Measurements from ENCODE around the gene GMCL2. TPM values are rescaled to one million over a fixed set of nuclear protein-coding genes. Genes with fewer than 3 reads are reported as not detected.

GMCL2 gene
- total RNA-seq, 2 donors from 2014 or later = 2.8 TPM; not detected in 1

DNA sequence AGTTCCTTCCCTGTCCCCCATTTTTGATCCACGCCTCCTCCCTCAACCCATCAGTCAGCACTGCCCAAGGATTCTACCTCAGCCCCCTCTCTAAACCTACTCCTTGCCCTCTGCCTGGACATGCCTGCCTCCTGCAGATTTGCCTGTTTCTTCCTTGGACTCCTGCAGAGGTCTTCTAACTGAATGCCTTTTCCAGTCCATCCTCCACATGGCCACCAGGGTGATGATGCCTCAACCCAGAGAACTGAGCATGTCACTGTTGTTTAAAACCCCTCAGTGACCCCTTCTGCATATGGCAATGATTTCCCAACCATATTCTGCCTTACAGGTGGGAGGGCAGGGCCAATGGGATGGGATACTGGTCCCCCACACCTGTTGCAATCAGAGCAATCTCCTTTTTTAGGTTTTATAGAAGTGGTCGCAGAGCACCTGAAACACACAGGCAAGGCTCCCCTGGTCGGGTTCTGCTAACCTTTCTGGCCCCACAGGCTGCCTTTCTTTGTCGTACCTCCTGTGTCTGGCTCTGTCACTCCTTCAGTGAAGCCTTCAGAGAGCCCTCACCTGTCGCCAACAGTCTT lies 36.1 kb upstream of the GMCL2 start:
- DNase-seq (ENCODE audit: low spot score) = no peak
- WGBS = 69% methylated on average over 5 of the region's 5 CpGs
- Histone ChIP-seq H3K36me3 (peaks cover 0 to 6% of the 10 kb centered on the region in 2 donors), H3K4me3 (no peak overlapping the region), H3K27me3 (replicated peaks; ENCODE audit: insufficient read depth) (no peaks in the 10 kb centered on the region), H3K9me3 (no peaks in the 10 kb centered on the region), H3K27ac (no peak overlapping the region), H3K4me1 (replicated peaks) (no peaks in the 10 kb centered on the region)
- intact Hi-C loops (cut with DNase I) = no loop called here
- TF ChIP-seq POLR2AphosphoS5 (IDR thresholded peaks at IDR 0.05) = no peak
- no peak for TF ChIP-seq POLR2A (IDR thresholded peaks at IDR 0.05)
- TF ChIP-seq CTCF (IDR thresholded peaks at IDR 0.05) = no peak

DNA sequence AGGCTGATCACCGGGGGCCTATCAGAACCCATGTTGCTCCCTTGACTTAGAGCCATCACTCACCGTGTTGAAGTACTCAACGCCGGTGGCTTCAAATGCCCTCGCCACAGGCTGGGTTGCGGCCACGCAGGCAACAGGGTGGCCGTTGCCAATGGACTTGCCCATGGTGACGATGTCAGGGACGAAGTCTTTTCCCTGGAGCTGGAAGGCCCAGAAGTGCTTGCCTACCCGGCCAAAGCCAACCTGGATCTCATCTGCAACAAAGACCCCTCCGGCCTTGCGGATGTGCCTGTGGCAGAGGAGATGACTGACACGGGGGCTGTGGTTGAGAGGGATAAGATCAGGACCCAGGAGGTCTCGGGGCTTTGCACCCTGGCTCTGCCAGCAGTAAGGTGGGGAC lies 35.1 kb upstream of the GMCL2 start:
- Histone ChIP-seq H3K4me3 (no peak overlapping the region), H3K36me3 (peaks cover 0 to 1% of the 10 kb centered on the region in 2 donors), H3K4me1 (replicated peaks) (no peaks in the 10 kb centered on the region), H3K9me3 (no peaks in the 10 kb centered on the region), H3K27me3 (replicated peaks; ENCODE audit: insufficient read depth) (no peaks in the 10 kb centered on the region), H3K27ac (no peak overlapping the region)
- no peak for TF ChIP-seq POLR2A (IDR thresholded peaks at IDR 0.05)
- no peak for TF ChIP-seq POLR2AphosphoS5 (IDR thresholded peaks at IDR 0.05)
- no peak for TF ChIP-seq CTCF (IDR thresholded peaks at IDR 0.05)
- intact Hi-C loops (cut with DNase I) = no loop called here
- DNase-seq (ENCODE audit: low spot score) = no peak
- 92% methylated on average over 15 of the region's 15 CpGs for WGBS

DNA sequence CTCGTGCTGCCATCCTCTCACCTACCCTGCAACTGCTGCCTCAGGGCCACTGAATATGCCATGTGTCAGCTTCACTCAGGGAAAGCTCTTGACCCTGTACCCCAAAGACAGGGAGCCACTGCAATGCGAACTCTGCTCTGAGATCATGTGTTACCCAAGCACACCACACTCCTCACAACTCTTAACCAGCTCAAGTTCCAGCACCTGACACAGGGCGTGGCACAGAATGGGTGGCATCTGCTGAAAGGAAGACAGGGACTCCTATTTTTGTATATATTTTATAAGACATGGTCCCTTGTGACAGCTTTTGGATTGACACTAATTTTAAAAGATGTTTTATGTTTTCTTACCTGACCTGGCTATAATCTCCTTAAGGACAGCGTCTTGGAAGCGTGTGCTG lies 34.7 kb upstream of the GMCL2 start:
- TF ChIP-seq POLR2AphosphoS5 (IDR thresholded peaks at IDR 0.05) (no peak), POLR2A (IDR thresholded peaks at IDR 0.05) (no peak), CTCF (IDR thresholded peaks at IDR 0.05) (no peak)
- H3K27me3 ChIP-seq (replicated peaks; ENCODE audit: insufficient read depth) = no peaks in the 10 kb centered on the region
- intact Hi-C loops (cut with DNase I) = no loop called here
- H3K4me3 ChIP-seq = no peak overlapping the region
- no peaks in the 10 kb centered on the region for H3K9me3 ChIP-seq
- 95% methylated on average over 5 of the region's 5 CpGs for WGBS
- DNase-seq (ENCODE audit: low spot score) = no peak
- H3K4me1 ChIP-seq (replicated peaks) = no peaks in the 10 kb centered on the region
- no peak overlapping the region for H3K27ac ChIP-seq
- no peaks in the 10 kb centered on the region for H3K36me3 ChIP-seq

DNA sequence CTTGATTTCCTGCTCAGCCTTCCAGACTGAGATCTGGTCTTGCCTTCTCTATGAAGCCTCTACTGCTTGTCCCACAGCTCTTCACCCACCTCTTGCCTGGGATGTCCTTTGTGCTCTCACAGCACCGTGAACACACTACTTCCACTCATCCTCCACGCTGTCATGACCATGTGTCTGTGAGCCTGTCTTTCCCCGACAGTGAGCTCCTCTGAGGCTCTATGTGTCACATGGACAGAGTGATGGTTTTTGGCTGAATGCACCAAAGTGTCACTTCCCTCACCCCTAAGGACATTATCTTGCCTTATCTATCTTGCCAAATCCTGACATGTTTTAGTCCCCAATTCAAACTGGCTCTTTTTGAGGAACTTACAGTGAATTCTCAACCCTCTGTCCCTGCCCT lies 34.1 kb upstream of the GMCL2 start:
- H3K4me1 ChIP-seq (replicated peaks) = no peaks in the 10 kb centered on the region
- no peak overlapping the region for H3K4me3 ChIP-seq
- no peak for DNase-seq (ENCODE audit: low spot score)
- H3K27ac ChIP-seq = no peak overlapping the region
- no peaks in the 10 kb centered on the region for H3K9me3 ChIP-seq
- H3K27me3 ChIP-seq (replicated peaks; ENCODE audit: insufficient read depth) = no peaks in the 10 kb centered on the region
- no peaks in the 10 kb centered on the region for H3K36me3 ChIP-seq
- WGBS = 82% methylated on average over 3 of the region's 3 CpGs
- intact Hi-C loops (cut with DNase I) = no loop called here
- no peak for TF ChIP-seq POLR2A (IDR thresholded peaks at IDR 0.05)
- no peak for TF ChIP-seq CTCF (IDR thresholded peaks at IDR 0.05)
- TF ChIP-seq POLR2AphosphoS5 (IDR thresholded peaks at IDR 0.05) = no peak

DNA sequence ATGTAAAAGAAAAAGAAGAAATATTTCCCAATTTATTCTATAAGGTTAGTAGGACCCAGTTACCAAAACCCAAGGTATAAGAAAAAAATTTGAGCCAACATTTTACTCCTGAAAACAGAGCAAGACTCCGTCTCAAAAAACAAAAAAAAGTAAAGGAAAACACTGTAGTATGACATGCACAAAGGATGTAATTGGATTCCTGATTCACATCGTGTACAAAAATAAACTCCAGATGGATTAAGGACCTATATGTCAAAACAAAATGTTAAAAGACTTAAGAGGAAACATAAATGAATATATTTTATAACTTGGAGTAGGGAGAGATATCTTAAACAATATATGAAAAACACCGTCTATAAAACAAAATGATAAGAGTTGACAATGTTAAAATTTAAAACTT lies 31.7 kb upstream of the GMCL2 start:
- TF ChIP-seq POLR2A (IDR thresholded peaks at IDR 0.05) (no peak), POLR2AphosphoS5 (IDR thresholded peaks at IDR 0.05) (no peak), CTCF (IDR thresholded peaks at IDR 0.05) (no peak)
- 70% methylated on average over 3 of the region's 3 CpGs for WGBS
- H3K9me3 ChIP-seq = no peaks in the 10 kb centered on the region
- no peaks in the 10 kb centered on the region for H3K4me1 ChIP-seq (replicated peaks)
- H3K4me3 ChIP-seq = no peak overlapping the region
- peaks cover 0 to 8% of the 10 kb centered on the region in 2 donors for H3K36me3 ChIP-seq
- no peak for DNase-seq (ENCODE audit: low spot score)
- H3K27ac ChIP-seq = no peak overlapping the region
- intact Hi-C loops (cut with DNase I) = no loop called here
- H3K27me3 ChIP-seq (replicated peaks; ENCODE audit: insufficient read depth) = no peaks in the 10 kb centered on the region

All from prostate gland (tissue), 2 donors.